ENCODE results near the gene PANK1.

DNA sequence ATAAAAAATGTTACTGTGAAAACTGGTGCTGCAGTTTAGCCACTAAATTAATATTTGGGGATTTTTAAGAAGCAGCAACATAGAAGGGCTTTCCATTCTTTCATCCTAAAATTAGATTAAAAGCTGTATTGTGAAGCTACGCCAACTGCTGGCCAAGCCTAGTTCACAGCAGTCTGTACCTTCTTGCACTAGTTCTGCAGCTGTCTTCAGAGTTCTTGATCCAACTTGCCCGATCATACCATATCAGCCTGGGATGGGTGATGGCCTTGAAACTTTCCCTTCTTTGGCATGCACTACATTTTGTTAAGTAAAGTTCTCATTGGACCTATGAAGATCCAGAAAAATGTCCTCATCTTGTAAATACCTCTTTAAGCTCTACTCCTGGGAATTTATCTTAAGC lies 20.3 kb upstream of the PANK1 start:
- TF ChIP-seq, protein P1, sequence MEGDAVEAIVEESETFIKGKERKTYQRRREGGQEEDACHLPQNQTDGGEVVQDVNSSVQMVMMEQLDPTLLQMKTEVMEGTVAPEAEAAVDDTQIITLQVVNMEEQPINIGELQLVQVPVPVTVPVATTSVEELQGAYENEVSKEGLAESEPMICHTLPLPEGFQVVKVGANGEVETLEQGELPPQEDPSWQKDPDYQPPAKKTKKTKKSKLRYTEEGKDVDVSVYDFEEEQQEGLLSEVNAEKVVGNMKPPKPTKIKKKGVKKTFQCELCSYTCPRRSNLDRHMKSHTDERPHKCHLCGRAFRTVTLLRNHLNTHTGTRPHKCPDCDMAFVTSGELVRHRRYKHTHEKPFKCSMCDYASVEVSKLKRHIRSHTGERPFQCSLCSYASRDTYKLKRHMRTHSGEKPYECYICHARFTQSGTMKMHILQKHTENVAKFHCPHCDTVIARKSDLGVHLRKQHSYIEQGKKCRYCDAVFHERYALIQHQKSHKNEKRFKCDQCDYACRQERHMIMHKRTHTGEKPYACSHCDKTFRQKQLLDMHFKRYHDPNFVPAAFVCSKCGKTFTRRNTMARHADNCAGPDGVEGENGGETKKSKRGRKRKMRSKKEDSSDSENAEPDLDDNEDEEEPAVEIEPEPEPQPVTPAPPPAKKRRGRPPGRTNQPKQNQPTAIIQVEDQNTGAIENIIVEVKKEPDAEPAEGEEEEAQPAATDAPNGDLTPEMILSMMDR (IDR thresholded peaks at IDR 0.05; ENCODE audit: low read length) = no peak
- no peak for TF ChIP-seq EZH2phosphoT487 (IDR thresholded peaks at IDR 0.05; ENCODE audit: low read length)
- TF ChIP-seq EZH2 (optimal IDR thresholded peaks at IDR 0.05; ENCODE audit: low read depth, low read length) = no peak
